GM12872 (cell line): Measurements from ENCODE around the gene RIOK2.

ENCODE experiments used
- CTCF ChIP-seq: IDR thresholded peaks from 3 replicates; pipeline ENCODE4 v1.5.1; 2011; ENCODE audit warnings: low read depth, mild to moderate bottlenecking, low read length, moderate library complexity; ENCODE audit not compliant: insufficient read depth

Gene RIOK2

GRCh38 chr5:97209343-97209742, 26.3 kb upstream of the RIOK2 start:
- TF ChIP-seq CTCF: no peak

- no peak for TF ChIP-seq CTCF
Observed at GRCh38 chr5:97208714-97209113, 25.7 kb upstream of the RIOK2 start.

GRCh38 chr5:97208184-97208713, 25.2 kb upstream of the RIOK2 start:
- TF ChIP-seq CTCF: no peak

- no peak for TF ChIP-seq CTCF
Observed at GRCh38 chr5:97194366-97194765, 11.3 kb upstream of the RIOK2 start.

- TF ChIP-seq CTCF: no peak
Observed at GRCh38 chr5:97193355-97193688, 10.3 kb upstream of the RIOK2 start.

- TF ChIP-seq CTCF: no peak
Observed at GRCh38 chr5:97192580-97193354, 9.7 kb upstream of the RIOK2 start.

GRCh38 chr5:97191893-97192292, 8.8 kb upstream of the RIOK2 start:
- TF ChIP-seq CTCF: no peak
